ENCODE results near the gene PTPMT1.
"Not testable (repeated sequence)": the region's sequence is repeated elsewhere in the genome, so short reads cannot be mapped to it uniquely, and the experiment has no call there.

Gene PTPMT1

GRCh38 chr11:47550288-47551047 is 14.9 kb upstream of the PTPMT1 start:
- no peak for FAIRE-seq

GRCh38 chr11:47551086-47551485 is 14.3 kb upstream of the PTPMT1 start:
- FAIRE-seq, result peak; percentile 29

GRCh38 chr11:47552056-47552565 is 13.3 kb upstream of the PTPMT1 start:
- FAIRE-seq, result no peak

- FAIRE-seq, result no peak
Measured at GRCh38 chr11:47552566-47553405, 12.6 kb upstream of the PTPMT1 start, which contains the start of gene CELF1. TSS of gene CELF1 (minus strand) at chr11:47553132. CDS start at chr11:47499523, 53,609 bp downstream.

- FAIRE-seq, result no peak
Measured at GRCh38 chr11:47553406-47553743, 12.0 kb upstream of the PTPMT1 start.

GRCh38 chr11:47557004-47557403 is 8.4 kb upstream of the PTPMT1 start:
- FAIRE-seq, result not testable (repeated sequence)

GRCh38 chr11:47558695-47559094 is 6.7 kb upstream of the PTPMT1 start:
- FAIRE-seq, result peak; percentile 99

- no peak for FAIRE-seq
Measured at GRCh38 chr11:47560426-47560825, 5.0 kb upstream of the PTPMT1 start.

GRCh38 chr11:47562393-47562792 is 3.0 kb upstream of the PTPMT1 start:
- FAIRE-seq, result not testable (repeated sequence)

GRCh38 chr11:47564366-47564765 is 1.0 kb upstream of the PTPMT1 start:
- FAIRE-seq, result not testable (repeated sequence)

- FAIRE-seq, result no peak
Measured at GRCh38 chr11:47564933-47565339, 463 bp upstream of the PTPMT1 start.

GRCh38 chr11:47566149-47566698 is 825 bp downstream of the PTPMT1 start:
- no peak for FAIRE-seq

- FAIRE-seq, result no peak
Measured at GRCh38 chr11:47569646-47570045, 4.2 kb downstream of the PTPMT1 start.

GRCh38 chr11:47570651-47571356 is 5.4 kb downstream of the PTPMT1 start:
- no peak for FAIRE-seq

- no peak for FAIRE-seq
Measured at GRCh38 chr11:47571357-47571729, 5.9 kb downstream of the PTPMT1 start.

GRCh38 chr11:47571895-47572294 is 6.5 kb downstream of the PTPMT1 start:
- FAIRE-seq, result no peak

GRCh38 chr11:47572715-47573255 is 7.4 kb downstream of the PTPMT1 start:
- FAIRE-seq, result no peak

- no peak for FAIRE-seq
Measured at GRCh38 chr11:47573321-47573720, 7.9 kb downstream of the PTPMT1 start.

- FAIRE-seq, result no peak
Measured at GRCh38 chr11:47577460-47578041, 12.2 kb downstream of the PTPMT1 start.

GRCh38 chr11:47578524-47579494 is 13.4 kb downstream of the PTPMT1 start, which contains the start of the genes KBTBD4 and NDUFS3:
TSS of gene KBTBD4 (minus strand) at chr11:47578970. CDS start at chr11:47578951, 19 bp downstream.
TSS of gene NDUFS3 (plus strand) at chr11:47579074. CDS start at chr11:47579092, 18 bp downstream.
- FAIRE-seq, result no peak

GRCh38 chr11:47583844-47584243 is 18.4 kb downstream of the PTPMT1 start:
- no peak for FAIRE-seq

All from A204.1 (cell line).